ENCODE results near the gene TMEM31. TPM values are rescaled to one million over a fixed set of nuclear protein-coding genes. Genes with fewer than 3 reads are reported as not detected.

TMEM31 gene, protein sequence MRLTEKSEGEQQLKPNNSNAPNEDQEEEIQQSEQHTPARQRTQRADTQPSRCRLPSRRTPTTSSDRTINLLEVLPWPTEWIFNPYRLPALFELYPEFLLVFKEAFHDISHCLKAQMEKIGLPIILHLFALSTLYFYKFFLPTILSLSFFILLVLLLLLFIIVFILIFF
- total RNA-seq (2022), result not detected in 2 replicates
- not detected for Bru-seq, nascent RNA
- percentile 13 among the genes with signal in this experiment for BruChase-seq, experiment 1, labeled RNA remaining after a 6-hour chase
- not detected for BruChase-seq, experiment 2, labeled RNA remaining after a 2-hour chase
- long read RNA-seq, result 0 reads

GRCh38 chrX:103710609-103711008, at the start of gene TMEM31:
Gene TMEM31 (plus strand): TSS chrX:103710909. CDS start chrX:103712259, 1,350 bp downstream.
- H3K4me3 Mint-ChIP-seq (ENCODE audit: low read depth, unreplicated experiment), result no peak within 1 kb of the TSS
- no peaks in the 10 kb centered on the region for H3K4me1 Mint-ChIP-seq (ENCODE audit: low read depth, unreplicated experiment)
- peaks cover 76% of the 10 kb centered on the region for H3K27me3 Mint-ChIP-seq (ENCODE audit: unreplicated experiment)
- CTCF ChIA-PET, result interaction anchor here (1.0 kb wide), 1 partner anchor 19 kb away, joined by 4 read pairs; no protein-coding TSS in a partner anchor
- DNase-seq, result no peak
- intact Hi-C loops (cut with micrococcal nuclease; ENCODE audit: unreplicated experiment), result loop anchor here (5.0 kb wide), 1 partner anchor 62 kb away; no protein-coding TSS in a partner anchor
- TF ChIP-seq, protein P1, sequence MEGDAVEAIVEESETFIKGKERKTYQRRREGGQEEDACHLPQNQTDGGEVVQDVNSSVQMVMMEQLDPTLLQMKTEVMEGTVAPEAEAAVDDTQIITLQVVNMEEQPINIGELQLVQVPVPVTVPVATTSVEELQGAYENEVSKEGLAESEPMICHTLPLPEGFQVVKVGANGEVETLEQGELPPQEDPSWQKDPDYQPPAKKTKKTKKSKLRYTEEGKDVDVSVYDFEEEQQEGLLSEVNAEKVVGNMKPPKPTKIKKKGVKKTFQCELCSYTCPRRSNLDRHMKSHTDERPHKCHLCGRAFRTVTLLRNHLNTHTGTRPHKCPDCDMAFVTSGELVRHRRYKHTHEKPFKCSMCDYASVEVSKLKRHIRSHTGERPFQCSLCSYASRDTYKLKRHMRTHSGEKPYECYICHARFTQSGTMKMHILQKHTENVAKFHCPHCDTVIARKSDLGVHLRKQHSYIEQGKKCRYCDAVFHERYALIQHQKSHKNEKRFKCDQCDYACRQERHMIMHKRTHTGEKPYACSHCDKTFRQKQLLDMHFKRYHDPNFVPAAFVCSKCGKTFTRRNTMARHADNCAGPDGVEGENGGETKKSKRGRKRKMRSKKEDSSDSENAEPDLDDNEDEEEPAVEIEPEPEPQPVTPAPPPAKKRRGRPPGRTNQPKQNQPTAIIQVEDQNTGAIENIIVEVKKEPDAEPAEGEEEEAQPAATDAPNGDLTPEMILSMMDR (IDR thresholded peaks at IDR 0.05; ENCODE audit: unreplicated experiment), result no peak
- no peaks in the 10 kb centered on the region for H3K9me3 Mint-ChIP-seq (ENCODE audit: low read depth, unreplicated experiment)
- no peaks in the 10 kb centered on the region for H3K36me3 Mint-ChIP-seq (ENCODE audit: insufficient read depth, unreplicated experiment)
- no TSS peak for BruUV-seq (replicated peaks)
- H3K27ac Mint-ChIP-seq (ENCODE audit: unreplicated experiment), result peak within 1 kb of the TSS; percentile 41

- no TSS peak for BruUV-seq (replicated peaks)
Measured at GRCh38 chrX:103663981-103664762, 46.5 kb upstream of the TMEM31 start.

GRCh38 chrX:103666202-103667107, 44.3 kb upstream of the TMEM31 start:
- Mint-ChIP-seq H3K9me3 (ENCODE audit: low read depth, unreplicated experiment) (no peaks in the 10 kb centered on the region), H3K36me3 (ENCODE audit: insufficient read depth, unreplicated experiment) (no peaks in the 10 kb centered on the region), H3K27ac (ENCODE audit: unreplicated experiment) (no peak overlapping the region), H3K4me3 (ENCODE audit: low read depth, unreplicated experiment) (no peak overlapping the region), H3K4me1 (ENCODE audit: low read depth, unreplicated experiment) (no peaks in the 10 kb centered on the region), H3K27me3 (ENCODE audit: unreplicated experiment) (no peaks in the 10 kb centered on the region)
- TF ChIP-seq, protein P1 (IDR thresholded peaks at IDR 0.05; ENCODE audit: unreplicated experiment), result no peak
- BruUV-seq (replicated peaks), result no TSS peak
- CTCF ChIA-PET, result no interaction called here
- intact Hi-C loops (cut with micrococcal nuclease; ENCODE audit: unreplicated experiment), result no loop called here
- DNase-seq, result no peak

More at GRCh38 chrX:103663981-103664762, 46.5 kb upstream of the TMEM31 start:
- Mint-ChIP-seq H3K9me3 (ENCODE audit: low read depth, unreplicated experiment) (peaks cover 5% of the 10 kb centered on the region), H3K4me1 (ENCODE audit: low read depth, unreplicated experiment) (peaks cover 9% of the 10 kb centered on the region), H3K36me3 (ENCODE audit: insufficient read depth, unreplicated experiment) (no peaks in the 10 kb centered on the region), H3K27ac (ENCODE audit: unreplicated experiment) (no peak overlapping the region), H3K27me3 (ENCODE audit: unreplicated experiment) (no peaks in the 10 kb centered on the region), H3K4me3 (ENCODE audit: low read depth, unreplicated experiment) (no peak overlapping the region)
- DNase-seq, result no peak
- TF ChIP-seq, protein P1 (IDR thresholded peaks at IDR 0.05; ENCODE audit: unreplicated experiment), result no peak
- intact Hi-C loops (cut with micrococcal nuclease; ENCODE audit: unreplicated experiment), result no loop called here
- CTCF ChIA-PET, result interaction anchor here (0.8 kb wide), 1 partner anchor 8 kb away, joined by 5 read pairs; no protein-coding TSS in a partner anchor

GRCh38 chrX:103669745-103670144, 41.0 kb upstream of the TMEM31 start:
- CTCF ChIA-PET, result no interaction called here
- intact Hi-C loops (cut with micrococcal nuclease; ENCODE audit: unreplicated experiment), result no loop called here
- no TSS peak for BruUV-seq (replicated peaks)
- H3K27ac Mint-ChIP-seq (ENCODE audit: unreplicated experiment), result no peak overlapping the region
- no peaks in the 10 kb centered on the region for H3K9me3 Mint-ChIP-seq (ENCODE audit: low read depth, unreplicated experiment)
- TF ChIP-seq, protein P1 (IDR thresholded peaks at IDR 0.05; ENCODE audit: unreplicated experiment), result no peak
- H3K4me3 Mint-ChIP-seq (ENCODE audit: low read depth, unreplicated experiment), result no peak overlapping the region
- no peaks in the 10 kb centered on the region for H3K36me3 Mint-ChIP-seq (ENCODE audit: insufficient read depth, unreplicated experiment)
- no peaks in the 10 kb centered on the region for H3K4me1 Mint-ChIP-seq (ENCODE audit: low read depth, unreplicated experiment)
- H3K27me3 Mint-ChIP-seq (ENCODE audit: unreplicated experiment), result no peaks in the 10 kb centered on the region
- DNase-seq, result no peak
